PC-3 (cell line): ENCODE data around the gene PPHLN1.

Experiments
- EZH2 ChIP-seq: fragments of 300-600 bp; sonication (generic); IDR thresholded peaks from one replicate; pipeline ENCODE4 v1.6.1; 2017; ENCODE audit warnings: antibody characterized with exemption, mild to moderate bottlenecking, low read length; ENCODE audit not compliant: unreplicated experiment
- TF ChIP-seq, protein P1 (sequence below): fragments of 300-600 bp; sonication (generic); conservative IDR thresholded peaks from 2 replicates; pipeline ENCODE4 v1.5.1; 2017; ENCODE audit warnings: antibody characterized with exemption, low read depth, mild to moderate bottlenecking, low read length

DNA sequence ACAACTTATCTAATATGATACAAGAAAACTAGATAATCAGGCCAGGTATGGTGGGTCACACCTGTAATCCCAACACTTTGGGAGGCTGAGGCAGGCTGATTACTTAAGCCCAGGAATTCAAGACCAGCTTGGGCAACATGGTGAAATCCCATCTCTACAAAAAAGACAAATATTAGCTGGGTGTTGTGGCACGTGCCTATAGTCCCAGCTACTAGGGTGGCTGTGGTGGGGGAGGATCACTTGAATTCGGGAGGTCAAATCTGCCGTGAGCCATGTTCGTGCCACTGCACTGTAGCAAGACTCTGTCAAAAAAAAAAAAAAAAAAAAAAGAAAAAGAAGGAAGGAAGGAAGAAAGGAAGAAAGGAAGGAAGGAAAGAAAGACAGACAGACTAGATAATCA is 27.1 kb upstream of the PPHLN1 start:
- TF ChIP-seq, protein P1, sequence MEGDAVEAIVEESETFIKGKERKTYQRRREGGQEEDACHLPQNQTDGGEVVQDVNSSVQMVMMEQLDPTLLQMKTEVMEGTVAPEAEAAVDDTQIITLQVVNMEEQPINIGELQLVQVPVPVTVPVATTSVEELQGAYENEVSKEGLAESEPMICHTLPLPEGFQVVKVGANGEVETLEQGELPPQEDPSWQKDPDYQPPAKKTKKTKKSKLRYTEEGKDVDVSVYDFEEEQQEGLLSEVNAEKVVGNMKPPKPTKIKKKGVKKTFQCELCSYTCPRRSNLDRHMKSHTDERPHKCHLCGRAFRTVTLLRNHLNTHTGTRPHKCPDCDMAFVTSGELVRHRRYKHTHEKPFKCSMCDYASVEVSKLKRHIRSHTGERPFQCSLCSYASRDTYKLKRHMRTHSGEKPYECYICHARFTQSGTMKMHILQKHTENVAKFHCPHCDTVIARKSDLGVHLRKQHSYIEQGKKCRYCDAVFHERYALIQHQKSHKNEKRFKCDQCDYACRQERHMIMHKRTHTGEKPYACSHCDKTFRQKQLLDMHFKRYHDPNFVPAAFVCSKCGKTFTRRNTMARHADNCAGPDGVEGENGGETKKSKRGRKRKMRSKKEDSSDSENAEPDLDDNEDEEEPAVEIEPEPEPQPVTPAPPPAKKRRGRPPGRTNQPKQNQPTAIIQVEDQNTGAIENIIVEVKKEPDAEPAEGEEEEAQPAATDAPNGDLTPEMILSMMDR: no peak
- TF ChIP-seq EZH2: no peak
